NT2/D1 (cell line): ENCODE results near the gene PTAR1.

Source experiments
- SUZ12 ChIP-seq: IDR thresholded peaks from 2 replicates; pipeline ENCODE4 v1.6.1; 2011; ENCODE audit not compliant: insufficient read length, insufficient read depth; ENCODE audit errors: extremely low read depth
- YY1 ChIP-seq: IDR thresholded peaks from 2 replicates; pipeline ENCODE4 v1.6.1; 2011; ENCODE audit not compliant: insufficient read length, insufficient read depth
- ZNF274 ChIP-seq: IDR thresholded peaks from 2 replicates; pipeline ENCODE4 v1.6.1; 2011; ENCODE audit warnings: mild to moderate bottlenecking, low read depth, low read length

DNA sequence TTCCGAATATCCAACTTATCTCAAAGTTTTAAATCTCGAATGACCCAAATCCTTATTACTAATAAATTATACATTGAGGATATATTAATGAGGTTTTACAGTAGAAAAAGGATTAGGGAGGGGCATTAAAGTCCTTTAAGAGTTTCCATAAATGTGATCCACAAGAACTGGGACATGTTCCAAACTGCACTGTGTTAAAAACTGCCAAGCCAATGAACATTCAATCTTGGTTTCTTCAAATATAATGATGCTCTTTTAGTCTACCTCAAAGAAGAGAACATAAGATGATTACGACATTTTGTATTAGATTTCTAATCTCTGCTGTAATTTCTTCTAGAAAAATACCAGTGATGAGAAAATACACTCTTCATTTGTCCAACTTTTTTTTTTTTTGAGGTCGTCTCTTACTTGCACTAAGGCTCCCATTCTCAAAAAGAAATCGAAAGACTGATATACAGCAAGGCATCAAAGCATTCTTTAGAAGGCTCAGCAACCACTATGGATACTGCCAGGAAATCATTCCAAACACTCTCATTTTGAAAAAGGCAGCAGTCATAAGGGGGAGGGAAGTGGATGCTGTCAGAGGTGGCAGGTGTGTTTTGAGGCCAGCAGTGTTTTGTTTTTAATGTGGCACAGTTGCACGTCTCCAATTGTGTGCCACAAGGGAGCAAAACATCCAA lies 1.7 kb downstream of the PTAR1 start:
- TF ChIP-seq SUZ12 = no peak
- no peak for TF ChIP-seq YY1
- TF ChIP-seq ZNF274 = no peak
